Measurements from ENCODE around the gene LY86. TPM values are rescaled to one million over a fixed set of nuclear protein-coding genes. Genes with fewer than 3 reads are reported as not detected.
"Not testable (repeated sequence)": the region's sequence is repeated elsewhere in the genome, so short reads cannot be mapped to it uniquely, and the experiment has no call there.

Gene LY86
- total RNA-seq, 1 experiment from 2014 or later = not detected

DNA sequence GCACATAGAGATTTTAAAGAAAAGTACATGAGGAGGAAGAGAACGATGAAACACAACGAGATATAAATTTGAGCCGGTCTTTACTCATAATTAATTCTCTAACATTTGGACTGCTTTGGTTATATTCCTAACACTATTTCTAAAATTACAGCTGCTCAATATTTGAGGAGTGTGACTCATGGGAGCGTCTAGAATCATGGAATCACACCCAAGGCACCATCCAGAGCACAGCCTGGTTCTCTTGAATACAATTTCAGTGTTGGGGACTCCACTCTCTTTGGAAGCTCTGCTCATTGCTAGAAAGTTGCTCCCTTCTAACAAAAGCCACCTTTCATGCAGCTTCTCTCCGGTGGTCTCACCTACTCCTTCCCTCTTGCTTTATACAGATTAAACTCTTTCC lies 64.4 kb downstream of the LY86 start:
- no peak overlapping the region for H3K4me3 ChIP-seq
- no peak for DNase-seq
- no peaks in the 10 kb centered on the region for H3K36me3 ChIP-seq
- H3K27me3 ChIP-seq = no peaks in the 10 kb centered on the region
- H3K9me3 ChIP-seq = peaks cover 3% of the 10 kb centered on the region; the same call in 1 of the 2 replicates

DNA sequence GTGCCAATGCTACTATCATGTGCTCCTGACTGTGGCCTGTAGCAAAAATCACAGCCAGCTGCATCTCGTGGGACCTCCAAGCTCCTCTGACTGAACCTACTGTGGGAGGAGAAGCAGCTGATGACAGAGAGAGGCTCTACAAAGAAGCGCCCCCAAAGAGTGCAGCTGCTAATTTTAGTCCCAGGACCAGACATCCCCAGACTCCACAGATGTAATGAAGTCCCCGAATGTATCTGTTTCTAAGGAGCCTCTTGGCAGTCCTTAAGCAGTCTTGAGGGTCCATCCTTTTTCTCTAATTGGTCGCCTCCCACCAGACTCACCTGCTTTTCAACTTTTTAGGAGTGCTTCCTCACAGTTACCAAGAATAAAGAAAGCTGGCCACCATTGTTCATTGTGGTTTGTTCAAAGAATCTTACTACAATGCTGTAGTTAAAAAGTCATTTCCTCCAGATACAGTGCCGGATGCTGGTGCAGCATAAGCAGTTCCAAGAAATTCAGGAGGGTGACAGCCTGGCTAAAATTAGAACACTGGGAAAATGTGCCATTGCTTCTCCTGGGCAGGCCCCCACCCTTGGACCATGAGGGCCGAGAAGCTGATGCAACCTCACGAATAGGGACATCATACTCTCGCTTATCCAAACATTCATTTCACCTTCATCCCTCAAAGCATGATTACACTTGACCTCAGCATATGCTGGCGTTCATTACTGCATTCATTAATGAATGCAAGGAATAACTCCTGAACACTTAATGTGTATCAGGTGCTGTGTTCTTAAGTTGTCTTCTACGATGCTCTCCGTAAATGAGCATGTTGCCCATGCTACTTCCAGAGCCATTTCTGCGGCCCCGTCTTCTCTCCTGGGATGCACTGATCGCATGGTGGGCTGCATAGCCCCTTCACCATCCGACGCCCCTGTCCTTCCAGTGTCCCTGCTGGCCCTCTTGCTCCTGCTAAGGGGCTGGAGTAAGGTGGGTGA lies 66.4 kb downstream of the LY86 start:
- no peaks in the 10 kb centered on the region for H3K36me3 ChIP-seq
- H3K27me3 ChIP-seq = no peaks in the 10 kb centered on the region
- H3K4me3 ChIP-seq = no peak overlapping the region
- no peak for DNase-seq
- H3K9me3 ChIP-seq = peaks cover 3% of the 10 kb centered on the region; the same call in 1 of the 2 replicates

DNA sequence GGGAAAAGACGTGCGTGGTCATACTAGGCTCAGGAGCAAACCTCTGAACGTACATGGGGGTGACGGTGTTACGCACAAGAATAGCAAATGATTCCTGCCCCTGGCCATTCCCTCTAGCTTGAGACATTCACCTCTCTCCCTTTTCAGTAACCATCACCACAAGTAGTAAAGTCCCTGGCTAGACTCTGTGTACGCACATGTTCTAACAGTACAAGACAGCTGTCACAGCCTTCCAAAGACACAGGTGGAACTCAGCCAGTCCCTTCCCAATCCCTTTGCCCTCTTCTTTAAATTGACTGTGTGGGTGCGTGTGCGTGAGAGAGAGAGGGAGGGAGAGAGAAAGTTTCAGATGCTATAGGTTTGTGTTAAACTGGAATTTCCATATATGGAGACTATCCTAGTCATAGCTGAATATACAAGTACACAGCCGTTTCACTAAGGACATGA lies 67.3 kb downstream of the LY86 start:
- peaks cover 3% of the 10 kb centered on the region; the same call in 1 of the 2 replicates for H3K9me3 ChIP-seq
- no peaks in the 10 kb centered on the region for H3K27me3 ChIP-seq
- no peak for DNase-seq
- H3K4me3 ChIP-seq = no peak overlapping the region
- no peaks in the 10 kb centered on the region for H3K36me3 ChIP-seq

DNA sequence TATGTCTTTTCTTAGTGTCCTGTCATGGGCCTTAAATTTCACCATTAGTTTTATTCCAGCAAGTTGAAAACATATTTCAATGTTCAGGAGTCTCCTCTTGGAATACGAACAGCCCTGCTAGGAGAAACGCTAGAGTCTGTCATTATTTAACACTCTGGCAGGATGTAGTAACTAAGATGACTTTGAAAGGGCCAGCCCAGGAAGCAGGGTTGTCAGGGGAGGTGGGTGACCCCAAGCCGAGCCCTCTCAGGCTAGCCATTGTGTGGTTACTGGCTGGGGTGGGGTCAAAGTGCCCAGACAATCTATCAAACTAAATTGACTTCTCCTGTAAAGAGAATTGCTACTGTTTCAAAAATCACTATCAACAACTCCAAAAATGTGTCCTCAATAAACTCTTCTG lies 67.8 kb downstream of the LY86 start:
- Histone ChIP-seq H3K36me3 (no peaks in the 10 kb centered on the region), H3K4me3 (no peak overlapping the region), H3K27me3 (no peaks in the 10 kb centered on the region), H3K9me3 (0 out of 2 replicates have a peak, but pooled peaks cover 3% of the 10 kb centered on the region)
- DNase-seq = no peak

DNA sequence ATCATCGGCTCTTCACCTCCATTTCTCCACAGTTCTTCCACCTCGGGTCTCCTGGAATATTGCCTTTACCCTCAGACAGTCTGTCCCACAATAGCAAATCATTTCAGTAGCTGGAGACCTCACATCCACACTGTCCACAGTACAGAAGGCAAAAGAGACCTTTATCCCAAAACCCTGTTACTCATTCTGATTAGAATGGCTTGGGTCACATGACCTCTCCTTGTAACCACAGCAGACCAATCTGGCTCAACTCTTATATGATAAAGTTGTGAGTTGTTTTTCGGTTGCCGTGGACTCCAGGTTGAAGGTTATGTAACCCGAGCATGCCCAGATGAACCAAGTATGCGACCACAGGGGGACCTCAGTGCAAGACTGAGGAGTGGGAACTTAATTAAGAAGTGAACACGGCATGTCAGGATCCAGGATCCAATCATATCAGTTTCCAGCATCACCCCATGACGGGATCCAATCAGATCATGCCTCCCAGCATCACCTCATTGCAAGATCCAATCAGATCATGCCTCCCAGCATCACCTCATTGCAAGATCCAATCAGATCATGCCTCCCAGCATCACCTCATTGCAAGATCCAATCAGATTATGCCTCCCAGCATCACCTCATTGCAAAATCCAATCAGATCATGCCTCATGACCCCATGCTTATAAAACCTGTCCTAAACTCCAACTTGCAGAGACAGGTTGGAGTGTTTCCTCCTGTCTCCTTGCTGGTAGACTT lies 68.7 kb downstream of the LY86 start:
- 0 out of 2 replicates have a peak, but pooled peaks cover 3% of the 10 kb centered on the region for H3K9me3 ChIP-seq
- no peak for DNase-seq
- H3K4me3 ChIP-seq = no peak overlapping the region
- H3K36me3 ChIP-seq = no peaks in the 10 kb centered on the region
- H3K27me3 ChIP-seq = no peaks in the 10 kb centered on the region

DNA sequence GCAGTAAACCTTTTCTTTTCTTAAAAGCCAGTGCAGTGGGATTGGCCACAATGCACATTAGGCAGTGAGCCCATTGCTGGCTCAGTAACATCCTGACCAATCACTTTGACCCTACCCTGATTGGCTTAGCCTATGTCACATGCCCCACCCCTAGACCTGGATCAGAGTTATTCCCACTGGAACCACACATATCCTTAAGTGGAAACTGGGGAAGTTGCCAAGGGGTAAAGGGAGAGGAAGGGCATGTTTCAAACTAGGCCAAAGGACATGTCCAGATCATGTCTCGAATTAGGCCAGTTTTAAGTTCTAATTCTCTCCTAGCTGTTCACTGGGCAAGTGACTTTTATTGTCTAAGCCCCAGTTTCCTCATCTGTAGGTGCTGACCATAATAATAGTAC lies 69.3 kb downstream of the LY86 start:
- Histone ChIP-seq H3K27me3 (no peaks in the 10 kb centered on the region), H3K36me3 (no peaks in the 10 kb centered on the region), H3K4me3 (no peak overlapping the region), H3K9me3 (0 out of 2 replicates have a peak, but pooled peaks cover 3% of the 10 kb centered on the region)
- no peak for DNase-seq

DNA sequence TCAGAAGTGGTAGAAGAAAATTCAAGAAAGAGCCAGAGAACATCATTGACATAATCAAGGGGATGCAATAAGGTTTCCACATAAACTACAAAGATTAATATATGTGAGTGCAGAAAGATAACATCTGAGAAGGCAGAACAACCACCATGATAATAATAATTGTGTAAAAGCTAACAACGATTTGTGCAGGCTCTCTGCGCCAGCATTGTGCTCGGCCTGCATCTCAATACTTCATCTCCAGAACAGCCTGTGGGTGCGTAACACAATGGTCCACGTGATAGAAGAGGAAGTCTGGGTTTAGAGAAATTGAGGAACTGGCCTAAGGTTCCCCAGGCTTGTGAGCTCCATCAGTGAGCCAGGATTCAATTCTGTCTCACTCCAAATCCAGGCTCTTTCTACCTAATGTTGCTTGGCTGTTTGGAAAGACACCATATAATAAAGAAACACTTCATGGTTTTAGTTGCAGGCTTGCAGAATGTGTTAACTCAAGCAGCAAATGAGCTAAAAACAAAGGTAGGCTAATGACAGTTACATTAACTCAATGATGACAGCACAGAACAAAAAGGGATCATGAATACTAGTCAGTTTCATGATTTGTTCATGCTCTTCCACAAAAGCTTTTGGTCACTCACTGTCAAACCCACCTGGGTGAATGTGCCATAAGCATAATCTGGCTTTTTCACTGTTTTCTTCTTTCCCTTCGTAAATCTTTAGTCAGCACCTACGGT lies 71.2 kb downstream of the LY86 start:
- Histone ChIP-seq H3K27me3 (peaks cover 4% of the 10 kb centered on the region; the same call in 1 of the 2 replicates), H3K36me3 (no peaks in the 10 kb centered on the region), H3K4me3 (no peak overlapping the region), H3K9me3 (0 out of 2 replicates have a peak, but pooled peaks cover 3% of the 10 kb centered on the region)
- DNase-seq = no peak

DNA sequence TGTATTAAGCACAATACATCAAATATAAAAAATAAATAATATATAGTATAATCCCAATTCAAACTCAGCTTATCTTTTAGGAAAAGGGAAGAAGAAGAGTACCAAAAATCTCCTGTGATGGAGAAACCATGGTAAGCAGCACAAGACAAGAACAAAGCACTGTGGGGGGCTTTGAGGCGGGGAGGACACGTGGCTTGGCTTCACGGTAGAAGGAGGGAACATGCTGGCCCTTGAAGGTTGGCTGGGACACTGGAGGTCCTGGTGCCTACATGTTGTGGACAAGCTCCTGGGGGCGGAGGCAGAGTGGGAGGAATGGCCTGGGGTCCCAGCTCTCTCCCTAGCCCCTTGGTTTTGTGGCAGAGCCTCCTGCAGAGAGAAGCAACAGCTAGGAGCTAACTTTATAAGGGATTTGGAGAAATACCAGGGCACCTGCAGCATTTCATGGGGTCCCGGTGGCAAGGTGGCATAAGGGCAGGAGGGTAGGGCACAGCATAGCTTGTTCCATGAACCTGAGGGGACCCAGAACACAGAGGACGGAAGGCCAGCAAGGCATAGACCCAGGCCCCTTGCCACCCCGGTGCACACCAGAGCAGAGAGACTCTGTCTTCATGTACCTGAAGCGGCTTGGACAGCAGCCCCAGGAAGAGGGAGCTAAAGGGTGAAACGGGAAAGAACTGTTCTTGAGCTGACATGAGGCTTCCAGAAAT lies 72.0 kb downstream of the LY86 start:
- H3K9me3 ChIP-seq = 0 out of 2 replicates have a peak, but pooled peaks cover 3% of the 10 kb centered on the region
- no peaks in the 10 kb centered on the region for H3K36me3 ChIP-seq
- peaks cover 4% of the 10 kb centered on the region; the same call in 1 of the 2 replicates for H3K27me3 ChIP-seq
- DNase-seq = no peak
- H3K4me3 ChIP-seq = no peak overlapping the region

DNA sequence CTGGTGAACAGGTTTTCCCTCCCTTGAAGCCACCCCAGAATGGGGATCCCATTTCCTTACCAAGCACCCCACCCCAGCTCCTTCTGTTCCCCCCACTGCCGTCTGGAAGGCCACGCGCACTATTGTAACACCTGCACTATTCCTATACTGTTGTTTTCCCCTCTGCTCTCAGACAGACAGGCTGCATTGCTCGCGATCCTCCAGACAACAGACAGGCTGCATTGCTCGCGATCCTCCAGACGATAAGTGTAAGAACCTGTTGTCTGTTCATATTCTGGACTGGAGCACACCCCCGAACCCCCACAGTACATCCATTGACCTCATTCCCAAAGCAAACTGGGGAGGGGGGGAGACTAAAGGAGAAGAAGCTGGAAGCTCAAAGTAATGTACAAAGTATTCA lies 72.7 kb downstream of the LY86 start:
- H3K4me3 ChIP-seq = no peak overlapping the region
- DNase-seq = no peak
- H3K27me3 ChIP-seq = peaks cover 4% of the 10 kb centered on the region; the same call in 1 of the 2 replicates
- H3K36me3 ChIP-seq = no peaks in the 10 kb centered on the region
- 0 out of 2 replicates have a peak, but pooled peaks cover 3% of the 10 kb centered on the region for H3K9me3 ChIP-seq

DNA sequence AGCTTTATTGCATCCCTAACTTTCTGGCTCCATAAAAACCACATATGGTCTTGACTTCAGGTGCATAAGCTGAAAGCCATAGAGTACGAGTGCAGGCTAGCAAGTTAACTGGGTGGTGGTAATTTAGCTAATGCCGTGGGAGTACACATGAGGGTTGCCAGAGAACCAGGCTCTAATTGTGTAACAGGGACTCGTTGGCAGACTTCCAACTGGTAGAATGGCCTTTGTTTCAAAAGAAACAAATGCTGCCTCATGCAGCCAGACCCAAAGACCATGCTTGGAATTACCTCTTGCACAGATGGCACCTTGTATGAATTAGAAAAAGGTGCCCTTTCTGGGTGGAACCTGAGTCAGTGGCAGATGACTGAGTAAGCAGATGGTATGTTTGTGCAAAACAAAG lies 73.2 kb downstream of the LY86 start:
- no peaks in the 10 kb centered on the region for H3K36me3 ChIP-seq
- peaks cover 4% of the 10 kb centered on the region for H3K27me3 ChIP-seq
- H3K4me3 ChIP-seq = no peak overlapping the region
- 0 out of 2 replicates have a peak, but pooled peaks cover 3% of the 10 kb centered on the region for H3K9me3 ChIP-seq
- no peak for DNase-seq

DNA sequence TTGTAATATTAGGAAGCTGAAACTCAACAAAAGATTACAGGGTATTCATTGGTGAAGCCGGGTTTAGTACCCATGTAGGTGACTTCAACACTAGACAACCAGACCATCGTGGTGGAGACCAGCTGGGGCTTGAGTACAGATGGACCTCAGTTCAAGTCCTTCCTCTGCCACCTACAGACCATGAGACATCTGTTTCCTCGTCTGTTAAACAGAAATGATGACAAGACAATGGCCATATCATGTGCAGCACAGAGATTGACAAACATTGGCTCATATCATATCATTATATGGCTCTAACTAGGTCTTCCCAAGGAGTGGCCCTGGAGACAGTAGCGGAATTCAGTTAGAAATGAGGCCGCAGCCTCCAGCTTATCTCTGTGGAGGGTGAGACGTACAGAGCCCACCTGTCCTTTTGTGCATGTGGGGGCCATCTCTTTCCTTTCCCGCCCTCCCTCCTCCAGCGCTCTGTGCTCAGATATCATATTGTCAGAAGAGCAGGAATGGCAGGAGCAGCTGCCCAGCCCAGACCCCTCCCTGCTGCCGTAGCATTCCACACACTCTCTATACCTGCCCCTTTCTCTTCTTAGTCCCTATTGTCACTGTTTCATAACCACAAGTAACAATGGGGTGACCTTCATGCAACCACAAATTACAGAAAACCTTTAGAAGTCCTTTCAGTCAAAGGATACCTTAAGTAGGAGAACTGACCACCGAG lies 75.1 kb downstream of the LY86 start:
- Histone ChIP-seq H3K9me3 (no peaks in the 10 kb centered on the region), H3K4me3 (no peak overlapping the region), H3K36me3 (no peaks in the 10 kb centered on the region), H3K27me3 (peaks cover 6% of the 10 kb centered on the region)
- DNase-seq = no peak

DNA sequence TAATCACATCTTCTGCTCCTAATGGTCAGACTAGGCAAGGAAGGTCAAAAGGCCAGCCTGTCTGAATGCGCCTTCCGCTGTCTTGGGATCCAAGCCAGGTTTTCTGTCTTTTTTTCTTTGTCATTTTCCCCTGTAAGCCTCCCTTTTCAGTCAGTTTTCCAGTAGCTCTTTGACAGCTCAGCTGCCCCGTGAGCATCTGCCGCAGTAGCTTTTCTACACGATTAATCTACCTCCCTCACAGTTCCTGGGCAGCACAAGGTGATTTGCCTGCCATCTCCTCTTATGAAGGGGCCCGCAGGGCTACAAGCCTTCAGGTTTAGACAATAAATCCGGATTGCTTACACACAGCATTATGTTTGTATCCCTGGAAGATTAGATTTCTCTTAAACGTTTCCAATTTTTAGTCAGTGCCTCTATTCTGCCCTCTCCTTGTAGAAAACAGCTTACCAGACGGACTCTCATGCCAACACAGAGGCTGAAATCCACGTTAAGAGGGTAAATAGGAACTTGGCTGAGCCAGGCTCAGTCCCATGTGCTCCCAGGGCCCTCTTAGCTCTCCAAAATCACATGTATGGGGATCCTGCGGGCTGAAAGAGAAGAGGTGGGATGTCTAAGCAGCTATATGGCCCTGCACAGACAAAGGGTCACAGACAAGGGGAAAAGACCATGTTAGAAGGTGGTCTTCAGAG lies 77.2 kb downstream of the LY86 start:
- H3K4me3 ChIP-seq = no peak overlapping the region
- peaks cover 6% of the 10 kb centered on the region; the same call in 1 of the 2 replicates for H3K9me3 ChIP-seq
- peaks cover 19% of the 10 kb centered on the region for H3K27me3 ChIP-seq
- no peaks in the 10 kb centered on the region for H3K36me3 ChIP-seq
- no peak for DNase-seq

DNA sequence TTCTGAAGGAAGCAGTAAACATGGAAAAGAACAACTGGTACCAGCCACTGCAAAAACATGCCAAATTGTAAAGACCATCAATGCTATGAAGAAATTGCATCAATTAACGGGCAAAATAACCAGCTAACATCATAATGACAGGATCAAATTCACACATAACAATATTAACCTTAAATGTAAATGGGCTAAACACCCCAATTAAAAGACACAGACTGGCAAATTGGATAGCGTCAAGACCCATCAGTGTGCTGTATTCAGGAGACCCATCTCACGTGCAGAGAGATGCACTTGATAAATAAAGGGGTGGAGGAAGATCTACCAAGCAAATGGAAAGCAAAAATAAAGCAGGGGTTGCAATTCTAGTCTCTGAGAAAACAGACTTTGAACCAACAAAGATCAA lies 81.6 kb downstream of the LY86 start:
- Histone ChIP-seq H3K27me3 (peaks cover 18% of the 10 kb centered on the region), H3K9me3 (peaks cover 12% of the 10 kb centered on the region)
- H3K4me3 ChIP-seq, DNase-seq, H3K36me3 ChIP-seq: not testable (repeated sequence)

DNA sequence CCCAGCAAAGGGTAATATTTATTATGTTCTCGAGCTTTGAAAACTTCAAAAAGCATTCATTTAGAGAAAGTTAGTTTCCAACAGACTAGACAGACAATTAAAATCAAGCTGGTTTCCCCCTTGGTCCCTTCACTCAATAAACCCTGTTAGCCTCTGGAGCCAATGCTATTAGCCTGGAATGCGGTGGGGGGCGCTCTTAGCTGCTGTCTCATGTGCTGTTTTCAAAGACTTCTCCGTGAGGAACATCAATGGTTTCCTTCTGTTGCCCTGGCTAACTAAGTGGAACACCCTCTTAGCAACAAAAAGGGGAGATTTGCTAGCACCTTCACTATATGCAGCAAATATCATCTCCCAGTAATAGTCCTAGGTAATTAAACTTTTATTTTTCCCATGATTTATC lies 86.4 kb downstream of the LY86 start:
- no peak for DNase-seq
- H3K36me3 ChIP-seq = no peaks in the 10 kb centered on the region
- no peak overlapping the region for H3K4me3 ChIP-seq
- peaks cover 8% of the 10 kb centered on the region for H3K27me3 ChIP-seq
- H3K9me3 ChIP-seq = peaks cover 6% of the 10 kb centered on the region

DNA sequence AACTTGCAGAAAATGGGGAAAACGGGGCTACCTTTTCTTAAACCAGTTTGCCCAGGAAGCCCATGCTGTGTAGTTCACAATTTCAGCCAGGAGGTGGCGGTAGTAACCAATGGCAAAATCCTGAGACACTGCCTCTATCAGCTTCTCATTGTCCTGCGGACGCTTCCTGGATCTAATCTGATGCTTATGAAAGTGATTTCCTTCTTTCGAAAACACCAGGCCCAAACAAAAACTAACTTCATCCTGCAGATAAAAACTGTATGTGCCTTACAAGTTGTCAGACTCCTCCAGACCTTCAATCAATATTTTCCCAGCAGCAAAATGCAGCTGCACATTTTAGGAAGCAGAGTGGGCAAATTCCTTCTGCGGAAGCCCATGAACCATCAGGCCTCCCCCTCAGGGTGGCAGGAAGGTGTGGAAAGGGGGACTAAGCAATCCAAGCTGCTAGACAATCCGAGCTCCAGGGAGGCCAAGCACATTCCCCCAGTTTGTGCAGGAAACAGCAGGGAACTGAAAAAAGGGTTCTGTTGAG lies 88.5 kb downstream of the LY86 start:
- DNase-seq = peak; percentile 82
- H3K36me3 ChIP-seq = no peaks in the 10 kb centered on the region

More for the DNA sequence above, 88.5 kb downstream of the LY86 start:
- no peak overlapping the region for H3K4me3 ChIP-seq
- no peaks in the 10 kb centered on the region; the same call in 1 of the 2 replicates for H3K27me3 ChIP-seq
- peaks cover 6% of the 10 kb centered on the region for H3K9me3 ChIP-seq
